Effector CD4-positive, alpha-beta T cell (primary cell): Measurements from ENCODE around the gene TK1.
A peak's percentile ranks its signal among the peaks of the same experiment; 100 is the strongest.

Experiments used
- DNase-seq: peaks from one replicate; pipeline ENCODE4 v3.0.0-alpha.2; 2020

TK1 gene

GRCh38 chr17:78132767-78133178, 54.1 kb downstream of the TK1 start:
- DNase-seq, result no peak

DNA sequence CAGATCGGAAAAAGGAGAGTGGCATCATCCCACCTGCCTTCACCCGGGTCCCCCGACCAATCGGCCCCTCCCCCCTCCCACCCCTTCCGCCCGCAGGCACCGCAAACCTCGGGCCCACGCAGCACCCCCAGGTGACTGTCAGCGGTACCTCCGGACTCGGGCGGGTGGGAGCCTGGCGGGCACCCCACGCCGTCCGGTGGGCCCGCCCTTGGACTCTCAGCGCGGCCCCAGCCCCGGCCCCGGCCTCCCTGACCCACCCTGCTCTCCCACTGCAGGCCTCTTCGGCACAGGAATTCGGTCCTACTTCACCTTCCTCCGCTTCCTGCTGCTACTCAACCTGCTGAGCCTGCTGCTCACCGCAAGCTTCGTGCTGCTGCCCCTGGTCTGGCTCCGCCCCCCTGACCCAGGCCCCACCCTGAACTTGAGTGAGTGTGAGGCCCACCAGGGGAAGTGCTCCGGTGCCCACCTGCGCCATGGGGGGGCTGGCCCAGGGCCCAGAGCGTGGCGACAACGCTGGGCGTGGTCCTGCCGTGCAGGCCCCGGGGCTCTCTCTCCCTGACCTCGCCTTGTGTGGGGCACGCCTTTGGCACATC, 54.7 kb downstream of the TK1 start:
- DNase-seq, result no peak

DNA sequence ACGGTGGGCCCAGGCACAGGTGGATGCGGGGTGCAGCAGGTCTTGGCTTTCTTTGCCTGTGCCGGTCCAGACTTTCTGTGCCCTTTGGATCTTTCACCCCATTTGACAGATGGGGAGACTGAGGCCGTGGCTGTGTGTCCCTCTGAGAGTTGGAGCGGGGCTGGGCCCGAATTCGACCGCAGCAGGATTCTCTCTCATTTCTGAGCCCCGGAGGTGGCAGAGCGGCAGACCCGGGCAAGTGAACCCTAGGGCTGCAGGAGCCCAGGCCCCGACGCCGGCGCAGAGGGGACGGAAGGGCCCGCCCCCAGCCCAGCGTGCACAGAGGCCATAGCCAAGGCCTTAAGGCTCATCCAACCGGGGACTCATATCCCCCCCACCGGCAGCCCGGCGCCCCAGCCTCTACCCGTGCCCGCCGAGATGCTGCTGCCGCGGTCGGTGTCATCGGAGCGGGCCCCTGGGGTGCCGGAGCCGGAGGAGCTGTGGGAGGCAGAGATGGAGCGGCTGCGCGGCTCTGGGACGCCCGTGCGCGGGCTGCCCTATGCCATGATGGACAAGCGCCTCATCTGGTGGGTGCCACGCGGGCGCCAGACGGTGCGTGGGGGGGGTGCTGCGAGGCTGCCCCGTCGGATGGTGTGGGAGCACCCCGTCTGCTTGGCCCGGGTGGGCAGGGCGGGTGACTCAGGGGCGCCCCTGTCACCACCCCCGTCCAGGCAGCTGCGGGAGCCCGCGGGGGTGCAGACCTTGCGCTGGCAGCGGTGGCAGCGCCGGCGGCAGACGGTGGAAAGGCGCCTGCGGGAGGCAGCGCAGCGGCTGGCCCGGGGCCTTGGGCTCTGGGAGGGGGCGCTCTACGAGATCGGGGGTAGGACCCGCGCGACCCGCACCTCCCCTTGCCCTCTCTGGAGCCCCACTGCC, 55.4 kb downstream of the TK1 start:
- DNase-seq, result peak; percentile 45

DNA sequence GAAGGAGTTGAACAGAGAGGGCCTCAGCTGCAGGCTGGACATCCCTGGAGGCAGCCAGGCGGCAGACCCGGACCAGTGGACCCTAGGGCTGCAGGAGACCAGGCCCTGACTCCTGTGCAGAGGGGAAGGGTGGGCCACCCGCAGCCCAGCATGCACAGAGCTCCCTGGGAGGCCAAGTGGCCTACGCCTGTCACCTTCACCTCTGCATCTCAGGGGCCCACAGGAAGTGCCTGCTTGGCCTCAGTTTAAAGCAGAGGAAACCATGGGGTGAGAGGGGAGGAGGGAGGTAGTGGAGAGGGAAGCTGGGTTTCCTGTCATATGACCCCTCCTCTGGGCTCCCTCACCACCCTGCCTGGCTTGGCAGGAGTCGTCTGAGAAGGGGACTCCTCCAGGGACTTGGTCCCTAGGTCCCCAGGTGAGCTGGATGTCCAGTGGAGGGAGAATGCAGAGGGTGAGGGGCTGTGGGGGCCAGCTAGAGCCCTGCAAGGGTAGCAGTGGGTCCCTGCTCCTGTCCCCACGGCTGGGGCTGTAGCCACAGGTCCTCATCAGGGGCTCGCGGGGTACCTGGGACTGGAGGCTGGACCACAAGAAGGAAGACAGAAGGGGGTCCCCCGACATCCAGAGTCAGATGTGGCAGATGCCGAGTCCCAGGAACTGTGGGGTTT, 56.3 kb downstream of the TK1 start, which contains the start of gene TMC8:
Gene TMC8, plus strand, starts transcription at position 335 of the 665 bp plus-strand sequence. CDS start 818 bp downstream, outside the sequence.
- peak; percentile 70 for DNase-seq

DNA sequence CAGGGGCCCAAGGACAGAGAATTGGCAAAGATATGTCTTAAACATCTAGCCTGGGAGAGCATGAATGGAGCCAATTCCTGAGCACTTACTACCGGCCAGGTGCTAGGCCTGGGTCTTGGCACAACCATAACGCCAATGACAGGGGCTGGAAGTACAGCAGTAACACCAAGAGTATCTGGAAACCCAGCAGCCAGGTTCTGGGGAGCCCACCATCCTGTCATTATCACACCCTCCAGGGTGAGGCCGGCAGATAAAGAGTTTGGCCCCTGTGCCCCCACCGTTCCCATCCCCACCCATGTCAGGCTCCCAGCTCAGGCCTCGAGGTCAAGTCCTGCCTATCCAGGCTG, 56.8 kb downstream of the TK1 start:
- no peak for DNase-seq

DNA sequence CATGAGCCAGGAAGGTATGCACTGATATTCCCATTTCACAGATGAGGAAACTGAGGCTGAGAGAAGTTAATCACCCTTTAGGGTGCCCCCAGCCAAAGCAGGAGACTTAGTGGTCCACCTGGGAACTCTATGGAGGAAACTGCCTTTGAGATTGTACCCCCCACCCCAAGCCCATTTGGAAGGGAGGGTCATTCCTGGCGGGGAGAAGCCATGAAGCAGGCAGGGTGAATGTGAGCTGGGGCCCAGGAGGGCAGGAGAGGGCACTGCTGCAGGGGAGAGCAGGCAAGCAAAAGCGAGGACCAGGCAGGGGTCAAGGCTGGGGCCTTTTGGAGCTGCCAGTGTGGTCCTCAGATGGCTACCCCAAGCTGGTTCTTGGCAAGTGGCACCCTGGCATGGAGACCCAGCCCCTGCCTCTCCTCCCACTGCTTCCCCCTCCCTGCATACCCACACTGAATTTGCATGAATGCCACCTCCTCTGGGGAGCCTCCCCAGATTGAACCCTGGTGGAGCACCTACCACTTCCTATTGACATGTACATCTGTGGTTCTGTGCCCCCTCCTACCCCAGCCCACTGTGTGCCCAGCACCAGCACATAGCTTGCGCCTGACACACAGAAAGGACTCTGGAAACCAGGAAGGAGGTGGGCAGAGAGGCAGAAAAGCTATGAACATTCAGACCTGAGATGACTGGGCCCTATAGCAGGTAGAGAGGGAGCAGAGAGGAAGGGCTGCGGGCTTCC, 57.3 kb downstream of the TK1 start:
- DNase-seq, result no peak

DNA sequence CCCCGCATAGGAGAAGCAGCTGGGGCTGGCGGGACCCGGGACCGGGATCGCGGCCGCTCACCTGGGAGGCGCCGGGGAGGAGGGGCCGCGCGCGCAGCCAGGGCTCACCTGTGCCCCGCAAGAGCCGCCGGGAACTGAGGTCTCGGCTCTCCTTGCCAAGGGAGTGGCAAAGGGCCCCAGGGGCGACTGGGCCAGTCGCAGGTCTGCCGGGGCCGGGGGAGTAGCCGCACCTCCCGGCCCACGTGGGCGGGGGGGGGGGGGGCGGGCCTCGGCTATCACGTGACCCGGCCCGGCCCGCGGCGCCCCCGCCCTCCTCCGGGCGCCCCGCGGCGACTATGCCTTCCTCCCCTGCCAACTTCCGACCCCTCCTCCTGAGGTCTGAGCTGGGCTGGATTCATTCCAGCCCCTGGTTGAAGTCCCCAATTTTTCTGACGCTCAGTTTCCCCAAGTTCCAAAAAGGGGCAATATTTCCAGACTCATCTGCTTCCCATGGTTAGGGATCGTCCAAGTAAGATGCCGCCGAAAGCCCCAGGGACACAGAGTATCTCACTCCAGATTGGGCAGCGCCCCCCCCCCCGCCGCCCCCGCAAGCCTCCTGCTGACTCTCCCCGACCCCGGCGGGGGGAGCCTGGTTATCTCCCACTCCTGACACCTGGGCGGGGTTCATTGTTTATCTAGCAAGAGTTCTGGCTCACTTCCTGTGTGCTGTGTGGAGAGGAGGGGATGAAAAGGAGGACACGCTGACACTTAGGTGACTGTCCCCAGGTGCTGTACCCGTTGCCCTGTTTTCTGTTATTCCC, 58.1 kb downstream of the TK1 start, which contains the start of gene TMC6:
Gene TMC6, minus strand, starts transcription at position 205 of the 800 bp plus-strand sequence. CDS start 1,923 bp downstream, outside the sequence.
- peak; percentile 73 for DNase-seq

GRCh38 chr17:78127888-78128550, 58.8 kb downstream of the TK1 start:
- no peak for DNase-seq

DNA sequence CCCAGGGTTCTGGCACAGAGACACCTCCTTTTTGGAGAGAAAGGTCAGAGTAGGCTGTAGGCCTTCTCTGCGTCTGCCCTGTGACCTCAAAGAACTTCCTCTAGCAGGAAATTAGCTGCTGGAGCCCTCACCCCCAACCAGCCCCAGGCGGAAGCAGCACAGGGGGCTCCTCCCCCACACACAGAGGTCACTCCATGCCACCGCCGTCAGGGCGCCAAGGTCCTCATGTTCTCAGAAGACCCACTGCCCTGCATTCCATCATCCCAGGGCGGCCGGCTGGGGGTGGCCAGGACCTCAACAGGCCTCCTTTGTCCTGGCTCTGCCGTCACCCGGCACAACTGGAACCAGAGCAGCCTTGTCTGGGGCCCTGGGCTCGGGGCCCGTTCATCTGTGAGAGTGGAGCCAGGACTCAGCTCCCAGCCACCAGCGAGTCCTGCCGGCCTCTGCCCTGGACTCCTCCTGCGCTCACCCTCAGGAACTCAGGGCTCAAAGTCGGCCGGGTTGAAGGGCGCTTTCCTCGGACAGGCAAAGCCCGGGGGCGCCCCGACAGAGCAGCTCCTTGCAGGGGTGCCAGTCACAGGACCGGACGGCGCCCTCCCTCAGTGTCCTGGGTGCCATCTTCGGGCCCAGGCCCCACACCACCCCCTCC, 59.5 kb downstream of the TK1 start:
- peak; percentile 62 for DNase-seq

- no peak for DNase-seq
These were observed 60.0 kb downstream of the TK1 start for GRCh38 chr17:78126895-78127238.

- DNase-seq, result no peak
These were observed 60.6 kb downstream of the TK1 start for GRCh38 chr17:78125976-78126894.

DNA sequence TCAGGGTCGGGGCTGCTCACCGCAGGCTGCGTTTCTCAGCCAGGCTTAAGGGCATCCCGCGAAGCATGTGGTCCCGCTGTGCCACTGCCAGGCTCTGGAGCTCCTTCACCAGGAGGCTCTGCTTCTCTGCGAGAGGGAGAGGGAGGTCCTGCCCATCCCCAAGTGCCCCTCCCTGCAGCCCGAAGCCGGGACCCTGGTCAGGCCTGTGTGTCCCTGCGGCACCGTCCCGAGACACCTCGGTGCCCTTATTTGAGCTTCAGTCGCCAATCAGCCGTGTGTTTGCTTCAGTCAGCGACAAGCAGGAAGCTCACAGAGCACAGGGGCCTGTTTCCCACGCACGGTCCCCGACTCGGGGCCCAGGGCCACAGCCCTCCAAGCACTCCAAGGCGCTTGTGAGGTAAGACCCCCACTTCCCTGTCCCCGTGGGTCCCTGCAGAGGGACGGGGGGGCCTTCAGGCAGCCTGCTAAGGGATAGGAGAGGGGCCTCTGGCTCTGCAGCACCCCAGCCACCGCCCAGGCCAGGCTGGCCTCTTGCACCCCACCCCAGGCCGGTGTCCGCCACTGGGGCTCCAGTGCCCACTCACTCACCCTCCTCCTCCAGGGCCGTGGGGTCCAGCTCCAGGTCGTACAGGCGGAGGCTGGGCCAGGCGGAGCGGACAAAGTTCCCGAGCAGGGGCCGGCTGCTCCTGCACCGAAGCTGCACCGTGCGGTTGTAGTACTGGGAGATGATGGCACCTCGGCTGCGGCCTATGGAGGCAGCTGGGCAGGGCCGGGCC, 61.5 kb downstream of the TK1 start:
- DNase-seq, result no peak

DNA sequence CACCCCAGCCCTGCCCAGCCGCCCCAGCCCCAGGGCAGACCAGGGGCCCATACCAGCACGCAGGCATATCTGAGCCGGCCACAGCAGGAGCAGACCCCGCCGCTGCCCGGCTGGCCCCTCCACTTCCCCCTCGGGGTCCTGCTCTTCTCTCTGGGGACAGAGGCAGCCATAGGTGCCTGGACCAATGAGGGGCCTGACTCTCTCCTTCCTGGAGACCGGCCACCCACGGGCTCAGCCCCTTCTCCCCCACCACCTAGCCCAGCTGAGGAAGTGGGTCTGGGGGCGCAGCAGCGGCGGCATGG, 62.1 kb downstream of the TK1 start:
- no peak for DNase-seq
